Liver (tissue), 9 donors: ENCODE data around the gene CDCP2. TPM values are rescaled to one million over a fixed set of nuclear protein-coding genes. Genes with fewer than 3 reads are reported as not detected.

ENCODE experiments used
- DNase-seq: peaks from one replicate; pipeline ENCODE4 v3.0.0-alpha.2; 2017; ENCODE audit warnings: low spot score
- H3K27ac ChIP-seq, 2 donors: one replicate each; pipeline ENCODE4 v1.7.0; 2013; ENCODE audit warnings: inconsistent platforms in 2 of 2, low read length in 2 of 2, control low read depth in 1 of 2, low read depth in 1 of 2, mild to moderate bottlenecking in 1 of 2
- H3K27me3 ChIP-seq, 4 donors: one replicate each; pipeline versions ENCODE4 v1.6.1 to v1.7.0; 2013; ENCODE audit warnings: low read length in 3 of 4, inconsistent platforms in 1 of 4, mild to moderate bottlenecking in 1 of 4, moderate library complexity in 1 of 4; ENCODE audit not compliant: control insufficient read depth in 4 of 4, insufficient read depth in 4 of 4
- H3K36me3 ChIP-seq, 4 donors: one replicate each; pipeline versions ENCODE4 v1.6.1 to v1.7.0; 2013; ENCODE audit warnings: low read length in 3 of 4, mild to moderate bottlenecking in 3 of 4, low read depth in 1 of 4, moderate library complexity in 1 of 4; ENCODE audit not compliant: control insufficient read depth in 4 of 4, insufficient read depth in 3 of 4
- H3K4me1 ChIP-seq, 4 donors: one replicate each; pipeline versions ENCODE4 v1.6.1 to v1.7.0; 2013; ENCODE audit warnings: low read length in 3 of 4, mild to moderate bottlenecking in 3 of 4, moderate library complexity in 1 of 4; ENCODE audit not compliant: control insufficient read depth in 4 of 4, insufficient read depth in 4 of 4
- H3K4me3 ChIP-seq, 3 donors: one replicate each; pipeline versions ENCODE4 v1.6.1 to v1.7.0; 2013; ENCODE audit warnings: low read length in 3 of 3, control low read depth in 1 of 3, low read depth in 1 of 3, mild to moderate bottlenecking in 1 of 3
- H3K9ac ChIP-seq, 2 donors: one replicate each; pipeline ENCODE4 v1.7.0; 2013; ENCODE audit warnings: low read length in 2 of 2, mild to moderate bottlenecking in 2 of 2, moderate library complexity in 2 of 2, control low read depth in 1 of 2, low read depth in 1 of 2
- H3K9me3 ChIP-seq, 4 donors: one replicate each; pipeline versions ENCODE4 v1.6.1 to v1.7.0; 2013; ENCODE audit warnings: low read length in 3 of 4; ENCODE audit not compliant: control insufficient read depth in 4 of 4
- ATF3 ChIP-seq: IDR thresholded peaks from 2 replicates; pipeline ENCODE4 v1.6.1; 2016; ENCODE audit warnings: antibody characterized with exemption
- EGR1 ChIP-seq, 2 donors: IDR thresholded peaks; 2 replicates each; pipeline ENCODE4 v1.6.1; 2016 to 2018; ENCODE audit warnings: antibody characterized with exemption in 2 of 2, low read depth in 2 of 2
- HNF4G ChIP-seq: IDR thresholded peaks from 2 replicates; pipeline ENCODE4 v1.6.1; 2016; ENCODE audit warnings: antibody characterized with exemption
- JUND ChIP-seq, 2 donors: IDR thresholded peaks; 2 replicates each; pipeline ENCODE4 v1.6.1; 2016; ENCODE audit warnings: antibody characterized with exemption in 2 of 2
- MAX ChIP-seq: IDR thresholded peaks from 2 replicates; pipeline ENCODE4 v1.6.1; 2016; ENCODE audit warnings: antibody characterized with exemption
- NR2F2 ChIP-seq: IDR thresholded peaks from 2 replicates; pipeline ENCODE4 v1.6.1; 2016; ENCODE audit warnings: antibody characterized with exemption
- RAD21 ChIP-seq, 2 donors: IDR thresholded peaks; 2 replicates each; pipeline ENCODE4 v1.6.1; 2016; ENCODE audit warnings: antibody characterized with exemption in 2 of 2, mild to moderate bottlenecking in 2 of 2
- REST ChIP-seq: IDR thresholded peaks from 2 replicates; pipeline ENCODE4 v1.6.1; 2016; ENCODE audit warnings: antibody characterized with exemption, mild to moderate bottlenecking
- RXRA ChIP-seq, 2 donors: IDR thresholded peaks; 2 replicates each; pipeline ENCODE4 v1.6.1; 2017 to 2018; ENCODE audit warnings: antibody characterized with exemption in 2 of 2, mild to moderate bottlenecking in 1 of 2
- SP1 ChIP-seq: IDR thresholded peaks from 2 replicates; pipeline ENCODE4 v1.6.1; 2018; ENCODE audit warnings: antibody characterized with exemption, mild to moderate bottlenecking
- YY1 ChIP-seq: IDR thresholded peaks from 2 replicates; pipeline ENCODE4 v1.6.1; 2016; ENCODE audit warnings: antibody characterized with exemption, mild to moderate bottlenecking
- ZBTB33 ChIP-seq: IDR thresholded peaks from 2 replicates; pipeline ENCODE4 v1.6.1; 2016; ENCODE audit warnings: antibody characterized with exemption
- WGBS: extraction: QIAGEN DNeasy Blood & Tissue Kit; methylation state at CpG from one replicate; pipeline ENCODE4 v1.1.7; 2013; 5-methylcytosine and 5-hydroxymethylcytosine counted together
- polyA plus RNA-seq, 2 donors: library from polyadenylated mRNA; stranded (reverse) in 1 of 2; unstranded in 1 of 2; fragments of 200-250 nt in 1 of 2; fragments of >200 nt in 1 of 2; fragmentation: Nextera tagmentation in 1 of 2; extraction: Ambion mirVana in 1 of 2; gene quantifications; one replicate each; pipeline versions ENCODE4 v1.2.1 to v1.2.3, GENCODE V29; 2013 to 2015
- total RNA-seq, 2 donors: library from RNA; depleted of rRNA; stranded (reverse); fragments of >200 nt; gene quantifications; one replicate each; pipeline ENCODE4 v1.2.3, GENCODE V29; 2014
- TF ChIP-seq, protein P1 (sequence below): fragments of 150-350 bp; IDR thresholded peaks from 2 replicates; pipeline ENCODE4 v1.5.1; 2017; ENCODE audit warnings: improper control_type of control experiment, low read depth, low read length; ENCODE audit not compliant: missing input control
- donor health status: healthy.
- donor health status: healthy.
- donor health status: healthy.
- donor health status: healthy.
- donor health status: healthy.

Gene CDCP2
- total and polyA plus RNA-seq, 4 donors, result under 0.01 TPM; not detected in 3

- DNase-seq, result no peak
Observed at GRCh38 chr1:54129858-54130257, 22.9 kb downstream of the CDCP2 start.

DNA sequence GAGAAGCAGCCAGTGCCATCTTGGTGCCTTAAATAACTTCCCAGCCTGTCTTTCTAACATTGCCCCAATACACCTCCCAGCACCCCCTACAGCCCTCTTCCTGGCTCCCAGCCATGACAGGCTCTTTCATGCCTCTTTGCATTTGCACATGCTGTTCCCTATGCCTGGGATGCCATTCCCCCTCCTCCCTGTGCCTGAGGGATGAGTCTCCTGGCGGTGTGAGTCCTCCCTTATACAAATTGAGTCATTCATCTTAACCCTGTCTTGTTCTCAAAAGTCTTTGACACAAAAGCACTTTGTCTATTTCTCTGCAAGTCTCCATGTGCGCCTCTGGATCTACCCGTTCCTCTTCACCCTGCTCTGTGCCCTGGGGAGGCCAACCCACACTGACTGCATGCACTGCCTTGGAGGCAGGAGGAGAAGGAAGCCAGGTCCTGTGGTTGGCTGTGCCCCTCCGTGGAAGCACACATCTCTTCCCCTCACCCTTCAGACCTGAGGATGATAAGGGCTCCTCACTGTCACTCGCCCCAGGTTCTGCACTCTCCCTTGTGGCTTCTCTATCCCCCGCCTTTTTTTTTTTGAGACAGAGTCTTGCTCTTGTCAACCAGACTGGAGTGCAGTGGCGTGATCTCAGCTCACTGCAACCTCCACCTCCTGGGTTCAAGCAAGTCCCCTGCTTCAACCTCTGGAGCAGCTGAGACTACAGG lies 25.1 kb downstream of the CDCP2 start:
- Histone ChIP-seq H3K9me3 (no peaks in the 10 kb centered on the region), H3K4me3 (no peak overlapping the region), H3K27ac (no peak overlapping the region), H3K4me1 (peaks cover 0 to 3% (median 1%) of the 10 kb centered on the region in 4 donors), H3K36me3 (no peaks in the 10 kb centered on the region), H3K9ac (no peak overlapping the region), H3K27me3 (no peaks in the 10 kb centered on the region)
- 93% methylated on average over 7 of the region's 7 CpGs for WGBS
- no peak for DNase-seq
- TF ChIP-seq YY1 (no peak), MAX (no peak), SP1 (no peak), NR2F2 (no peak), RAD21 (IDR thresholded peaks at IDR 0.05) (no peak), HNF4G (no peak), JUND (IDR thresholded peaks at IDR 0.05) (no peak), ATF3 (no peak)
- TF ChIP-seq, protein P1, sequence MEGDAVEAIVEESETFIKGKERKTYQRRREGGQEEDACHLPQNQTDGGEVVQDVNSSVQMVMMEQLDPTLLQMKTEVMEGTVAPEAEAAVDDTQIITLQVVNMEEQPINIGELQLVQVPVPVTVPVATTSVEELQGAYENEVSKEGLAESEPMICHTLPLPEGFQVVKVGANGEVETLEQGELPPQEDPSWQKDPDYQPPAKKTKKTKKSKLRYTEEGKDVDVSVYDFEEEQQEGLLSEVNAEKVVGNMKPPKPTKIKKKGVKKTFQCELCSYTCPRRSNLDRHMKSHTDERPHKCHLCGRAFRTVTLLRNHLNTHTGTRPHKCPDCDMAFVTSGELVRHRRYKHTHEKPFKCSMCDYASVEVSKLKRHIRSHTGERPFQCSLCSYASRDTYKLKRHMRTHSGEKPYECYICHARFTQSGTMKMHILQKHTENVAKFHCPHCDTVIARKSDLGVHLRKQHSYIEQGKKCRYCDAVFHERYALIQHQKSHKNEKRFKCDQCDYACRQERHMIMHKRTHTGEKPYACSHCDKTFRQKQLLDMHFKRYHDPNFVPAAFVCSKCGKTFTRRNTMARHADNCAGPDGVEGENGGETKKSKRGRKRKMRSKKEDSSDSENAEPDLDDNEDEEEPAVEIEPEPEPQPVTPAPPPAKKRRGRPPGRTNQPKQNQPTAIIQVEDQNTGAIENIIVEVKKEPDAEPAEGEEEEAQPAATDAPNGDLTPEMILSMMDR, result no peak

More at GRCh38 chr1:54129858-54130257, 22.9 kb downstream of the CDCP2 start:
- Histone ChIP-seq H3K9ac (no peak overlapping the region), H3K36me3 (no peaks in the 10 kb centered on the region), H3K27me3 (no peaks in the 10 kb centered on the region), H3K4me3 (no peak overlapping the region), H3K27ac (no peak overlapping the region), H3K4me1 (peaks cover 0 to 3% (median 1%) of the 10 kb centered on the region in 4 donors), H3K9me3 (no peaks in the 10 kb centered on the region)
- no peak for TF ChIP-seq REST
- TF ChIP-seq EGR1 (IDR thresholded peaks at IDR 0.05; ENCODE audit: low read depth in 2 of 2), result no peak
- TF ChIP-seq ZBTB33, result no peak
- TF ChIP-seq RXRA (IDR thresholded peaks at IDR 0.05), result no peak
- TF ChIP-seq RAD21 (IDR thresholded peaks at IDR 0.05), result no peak
- TF ChIP-seq NR2F2, result no peak
- no peak for TF ChIP-seq MAX
- no peak for TF ChIP-seq YY1
- no peak for TF ChIP-seq JUND (IDR thresholded peaks at IDR 0.05)
- WGBS, result 77% methylated on average over 2 of the region's 2 CpGs
